Choroid plexus epithelial cell (primary cell): ENCODE results near the gene SPAG16.
"Not testable (repeated sequence)": the region's sequence is repeated elsewhere in the genome, so short reads cannot be mapped to it uniquely, and the experiment has no call there.

Experiments
- DNase-seq: peaks from one replicate; pipeline ENCODE4 v3.0.0-alpha.2; 2010; ENCODE audit warnings: low read depth
- H3K4me3 ChIP-seq: 2 replicates; pipeline ENCODE4 v1.5.1; 2011; ENCODE audit warnings: low read depth, mild to moderate bottlenecking, control low read depth, low read length, moderate library complexity
- CTCF ChIP-seq: conservative IDR thresholded peaks from 2 replicates; pipeline ENCODE4 v1.5.1; 2011; ENCODE audit warnings: low read depth, mild to moderate bottlenecking, control low read depth, inconsistent platforms, low read length, moderate library complexity

The SPAG16 gene

GRCh38 chr2:213703406-213704098 lies 419.3 kb downstream of the SPAG16 start:
- no peak for TF ChIP-seq CTCF
- no peak overlapping the region for H3K4me3 ChIP-seq
- DNase-seq: no peak

- DNase-seq: no peak
- no peak for TF ChIP-seq CTCF
Observed at GRCh38 chr2:213710164-213710563, 425.9 kb downstream of the SPAG16 start.

GRCh38 chr2:213718411-213718810 lies 434.1 kb downstream of the SPAG16 start:
- not testable (repeated sequence) for H3K4me3 ChIP-seq, DNase-seq

More at GRCh38 chr2:213710164-213710563, 425.9 kb downstream of the SPAG16 start:
- no peak overlapping the region for H3K4me3 ChIP-seq

GRCh38 chr2:213722565-213722964 lies 438.3 kb downstream of the SPAG16 start:
- H3K4me3 ChIP-seq: no peak overlapping the region
- TF ChIP-seq CTCF: no peak
- DNase-seq: no peak

GRCh38 chr2:213723041-213723560 lies 438.8 kb downstream of the SPAG16 start:
- H3K4me3 ChIP-seq: no peak overlapping the region
- TF ChIP-seq CTCF: no peak
- no peak for DNase-seq

- H3K4me3 ChIP-seq: no peak overlapping the region
- no peak for TF ChIP-seq CTCF
- DNase-seq: no peak
Observed at GRCh38 chr2:213723707-213724106, 439.4 kb downstream of the SPAG16 start.

GRCh38 chr2:213726101-213726500 lies 441.8 kb downstream of the SPAG16 start:
- no peak for DNase-seq
- no peak overlapping the region for H3K4me3 ChIP-seq
- no peak for TF ChIP-seq CTCF
